Neuron (in vitro differentiated cells): ENCODE results near the gene KLHL22.
"Not testable (repeated sequence)": the region's sequence is repeated elsewhere in the genome, so short reads cannot be mapped to it uniquely, and the experiment has no call there.

Experiments
- H2AFZ ChIP-seq: one replicate; pipeline ENCODE4 v1.6.1; 2013; ENCODE audit warnings: low read depth, mild to moderate bottlenecking, inconsistent platforms, low read length, moderate library complexity
- H3K27me3 ChIP-seq: one replicate; pipeline ENCODE4 v1.6.1; 2013; ENCODE audit warnings: low read length; ENCODE audit not compliant: insufficient read depth
- H3K36me3 ChIP-seq: one replicate; pipeline ENCODE4 v1.6.1; 2013; ENCODE audit warnings: low read length; ENCODE audit not compliant: insufficient read depth
- H3K4me1 ChIP-seq: one replicate; pipeline ENCODE4 v1.6.1; 2013; ENCODE audit warnings: low read length; ENCODE audit not compliant: insufficient read depth
- H3K4me3 ChIP-seq: 2 replicates; pipeline ENCODE4 v1.5.1; 2013; ENCODE audit warnings: mild to moderate bottlenecking, low read length, moderate library complexity
- H3K9me3 ChIP-seq: one replicate; pipeline ENCODE4 v1.6.1; 2013; ENCODE audit warnings: low read length

The KLHL22 gene

DNA sequence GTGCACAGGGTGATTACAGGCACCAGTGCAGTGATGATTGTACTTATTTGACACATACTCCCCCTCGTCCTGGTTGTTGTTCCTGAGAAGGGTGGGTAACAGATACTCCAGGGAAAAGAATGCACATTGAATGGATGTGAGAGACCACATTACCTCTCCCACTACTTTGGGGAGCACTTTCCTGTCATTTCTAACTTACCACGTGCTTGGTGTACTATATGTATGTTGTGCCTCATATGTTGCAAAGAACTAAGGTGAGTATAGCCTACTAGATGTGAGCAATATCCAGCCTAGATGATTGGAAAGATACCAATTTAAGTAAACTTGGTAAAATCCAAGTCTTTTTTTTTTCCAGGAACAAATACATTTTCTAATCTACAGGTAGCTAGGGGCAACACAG lies 43.7 kb downstream of the KLHL22 start:
- no peak overlapping the region for H3K4me3 ChIP-seq
- H3K36me3 ChIP-seq, result peaks cover 32% of the 10 kb centered on the region
- no peaks in the 10 kb centered on the region for H3K9me3 ChIP-seq
- no peaks in the 10 kb centered on the region for H3K27me3 ChIP-seq
- no peaks in the 10 kb centered on the region for H3K4me1 ChIP-seq
- H2AFZ ChIP-seq, result no peak overlapping the region

DNA sequence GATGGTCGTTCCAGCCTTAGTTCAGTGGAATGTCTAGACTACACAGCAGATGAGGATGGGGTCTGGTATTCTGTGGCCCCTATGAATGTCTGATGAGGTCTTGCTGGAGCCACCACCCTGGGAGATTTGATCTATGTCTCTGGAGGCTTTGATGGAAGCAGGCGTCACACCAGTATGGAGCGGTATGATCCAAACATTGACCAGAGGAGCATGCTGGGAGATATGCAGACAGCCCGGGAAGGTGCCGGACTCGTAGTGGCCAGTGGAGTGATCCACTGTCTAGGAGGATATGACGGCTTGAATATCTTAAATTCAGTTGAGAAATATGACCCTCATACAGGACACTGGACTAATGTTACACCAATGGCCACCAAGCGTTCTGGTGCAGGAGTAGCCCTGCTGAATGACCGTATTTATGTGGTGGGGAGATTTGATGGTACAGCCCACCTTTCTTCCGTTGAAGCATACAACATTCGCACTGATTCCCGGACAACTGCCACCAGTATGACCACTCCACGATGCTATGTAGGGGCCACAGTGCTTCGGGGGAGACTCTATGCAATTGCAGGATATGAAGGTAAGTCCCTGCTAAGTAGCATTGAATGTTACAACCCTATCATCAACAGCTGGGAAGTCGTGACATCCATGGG lies 44.3 kb downstream of the KLHL22 start:
- peaks cover 37% of the 10 kb centered on the region for H3K36me3 ChIP-seq
- not testable (repeated sequence) for H3K4me3 ChIP-seq, H2AFZ ChIP-seq, H3K27me3 ChIP-seq, H3K4me1 ChIP-seq, H3K9me3 ChIP-seq

DNA sequence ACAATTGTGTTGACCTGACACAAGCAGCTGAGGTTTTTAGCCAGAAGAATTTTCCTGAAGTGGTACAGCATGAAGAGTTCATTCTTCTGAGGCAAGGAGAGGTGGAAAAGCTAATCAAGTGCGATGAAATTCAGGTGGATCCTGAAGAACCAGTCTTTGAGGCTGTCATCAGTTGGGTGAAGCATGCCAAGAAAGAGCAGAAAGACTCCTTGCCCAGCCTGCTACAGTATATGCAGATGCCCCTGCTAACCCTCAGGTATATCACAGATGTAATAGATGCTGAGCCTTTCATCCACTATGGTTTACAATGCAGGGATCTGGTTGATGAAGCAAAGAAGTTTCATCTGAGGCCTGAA lies 45.1 kb downstream of the KLHL22 start:
- Histone ChIP-seq H3K27me3 (no peaks in the 10 kb centered on the region), H2AFZ (no peak overlapping the region), H3K36me3 (peaks cover 36% of the 10 kb centered on the region), H3K9me3 (no peaks in the 10 kb centered on the region), H3K4me1 (no peaks in the 10 kb centered on the region), H3K4me3 (no peak overlapping the region)

DNA sequence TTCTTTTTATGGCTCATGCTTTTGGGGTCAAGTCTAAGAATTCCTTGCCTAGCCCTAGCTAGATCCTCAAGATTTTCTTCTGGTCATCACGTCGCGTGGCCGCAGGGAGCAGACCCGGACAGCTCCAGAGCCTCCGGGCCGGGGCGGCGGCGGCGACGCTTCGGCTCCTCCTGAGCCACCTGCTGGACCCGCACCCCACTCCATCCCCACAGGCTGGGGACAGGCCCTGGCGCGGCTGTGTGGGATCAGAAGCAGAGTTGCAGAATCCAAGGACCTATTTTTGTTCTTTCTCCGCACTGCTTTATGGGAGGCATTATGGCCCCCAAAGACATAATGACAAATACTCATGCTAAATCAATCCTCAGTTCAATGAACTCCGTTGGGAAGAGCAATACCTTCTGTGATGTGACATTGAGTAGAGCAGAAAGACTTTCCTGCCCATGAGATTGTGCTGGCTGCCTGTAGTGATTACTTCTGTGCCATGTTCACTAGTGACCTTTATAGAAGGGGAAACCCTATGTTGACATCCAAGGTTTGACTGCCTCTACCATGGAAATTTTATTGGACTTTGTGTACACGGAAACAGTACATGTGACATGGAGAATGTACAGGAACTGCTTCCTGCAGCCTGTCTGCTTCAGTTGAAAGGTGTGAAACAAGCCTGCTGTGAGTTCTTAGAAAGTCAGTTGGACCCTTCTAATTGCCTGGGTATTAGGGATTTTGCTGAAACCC lies 45.6 kb downstream of the KLHL22 start:
- peaks cover 31% of the 10 kb centered on the region for H3K36me3 ChIP-seq
- no peak overlapping the region for H2AFZ ChIP-seq
- H3K27me3 ChIP-seq, result no peaks in the 10 kb centered on the region
- H3K9me3 ChIP-seq, result no peaks in the 10 kb centered on the region
- no peak overlapping the region for H3K4me3 ChIP-seq
- H3K4me1 ChIP-seq, result no peaks in the 10 kb centered on the region

DNA sequence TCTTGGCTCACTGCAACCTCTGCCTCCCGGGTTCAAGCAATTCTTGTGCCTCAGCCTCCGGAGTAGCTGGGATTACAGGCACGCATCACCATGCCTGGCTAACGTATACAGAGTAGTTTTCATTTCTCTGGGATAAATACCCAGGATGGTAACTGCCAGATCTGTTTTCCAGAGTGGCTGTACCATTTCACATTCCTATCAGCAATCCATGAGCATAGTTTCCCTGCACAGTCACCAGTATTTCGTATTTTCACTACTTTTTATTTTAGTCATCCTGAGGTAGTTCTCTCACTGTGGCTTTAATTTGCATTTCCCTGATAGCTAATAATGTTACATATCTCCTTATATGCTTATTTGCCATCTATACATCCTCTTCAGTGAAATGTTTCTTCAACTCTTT lies 47.0 kb downstream of the KLHL22 start:
- H3K4me1 ChIP-seq, result no peaks in the 10 kb centered on the region
- H3K4me3 ChIP-seq, result no peak overlapping the region
- H3K9me3 ChIP-seq, result no peaks in the 10 kb centered on the region
- no peaks in the 10 kb centered on the region for H3K27me3 ChIP-seq
- H2AFZ ChIP-seq, result no peak overlapping the region
- peaks cover 36% of the 10 kb centered on the region for H3K36me3 ChIP-seq

DNA sequence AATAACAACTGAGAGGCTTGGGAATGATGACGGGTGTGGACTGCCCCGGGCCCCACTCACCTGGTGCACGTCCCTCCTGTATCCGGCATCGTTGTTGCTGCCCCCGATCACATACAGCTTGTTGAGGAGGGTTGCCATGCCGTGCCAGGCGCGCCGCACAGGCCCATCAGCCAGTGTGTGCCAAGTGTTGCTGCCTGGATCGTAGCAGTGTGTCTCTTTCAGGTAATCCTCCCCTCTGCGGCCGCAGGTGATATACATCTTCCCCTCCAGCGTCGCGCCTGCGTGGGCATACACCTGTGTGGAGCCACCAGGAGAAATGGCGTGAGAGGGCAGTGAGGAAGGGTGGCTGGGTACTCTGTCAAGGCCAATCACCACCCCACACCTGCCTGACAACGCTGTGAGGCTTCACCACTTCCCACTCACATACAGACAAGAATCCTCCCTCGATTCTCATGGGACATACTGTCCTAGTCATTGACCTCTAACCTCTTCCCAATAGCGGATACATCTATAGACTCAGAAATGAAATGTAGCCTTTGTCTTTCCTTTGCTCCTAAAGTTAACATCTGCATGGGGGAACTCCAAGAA lies 49.1 kb downstream of the KLHL22 start:
- Histone ChIP-seq H3K4me3 (no peak overlapping the region), H2AFZ (no peak overlapping the region), H3K27me3 (no peaks in the 10 kb centered on the region), H3K4me1 (no peaks in the 10 kb centered on the region), H3K36me3 (peaks cover 37% of the 10 kb centered on the region), H3K9me3 (no peaks in the 10 kb centered on the region)

DNA sequence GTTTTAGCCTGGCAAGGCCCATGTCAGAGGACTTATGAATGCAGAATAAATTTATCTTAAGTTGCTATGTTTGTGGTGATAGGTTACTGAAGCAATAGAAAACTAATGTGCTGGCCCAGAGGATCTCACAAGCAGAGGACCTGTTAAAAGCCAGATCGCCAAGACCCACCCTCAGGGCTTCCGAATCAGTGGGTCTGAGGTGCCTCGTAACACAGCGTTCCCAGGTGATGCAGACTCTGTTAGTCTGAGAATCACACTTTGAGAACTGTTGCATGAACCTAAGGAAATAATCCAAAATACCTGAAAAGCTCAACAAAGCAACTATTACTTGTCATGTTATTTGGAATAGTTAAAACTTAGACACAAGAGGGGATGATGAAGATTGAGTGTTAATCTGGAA lies 51.3 kb downstream of the KLHL22 start:
- Histone ChIP-seq H3K9me3 (no peaks in the 10 kb centered on the region), H3K4me1 (no peaks in the 10 kb centered on the region), H3K36me3 (peaks cover 36% of the 10 kb centered on the region), H3K27me3 (no peaks in the 10 kb centered on the region), H3K4me3 (no peak overlapping the region), H2AFZ (no peak overlapping the region)

DNA sequence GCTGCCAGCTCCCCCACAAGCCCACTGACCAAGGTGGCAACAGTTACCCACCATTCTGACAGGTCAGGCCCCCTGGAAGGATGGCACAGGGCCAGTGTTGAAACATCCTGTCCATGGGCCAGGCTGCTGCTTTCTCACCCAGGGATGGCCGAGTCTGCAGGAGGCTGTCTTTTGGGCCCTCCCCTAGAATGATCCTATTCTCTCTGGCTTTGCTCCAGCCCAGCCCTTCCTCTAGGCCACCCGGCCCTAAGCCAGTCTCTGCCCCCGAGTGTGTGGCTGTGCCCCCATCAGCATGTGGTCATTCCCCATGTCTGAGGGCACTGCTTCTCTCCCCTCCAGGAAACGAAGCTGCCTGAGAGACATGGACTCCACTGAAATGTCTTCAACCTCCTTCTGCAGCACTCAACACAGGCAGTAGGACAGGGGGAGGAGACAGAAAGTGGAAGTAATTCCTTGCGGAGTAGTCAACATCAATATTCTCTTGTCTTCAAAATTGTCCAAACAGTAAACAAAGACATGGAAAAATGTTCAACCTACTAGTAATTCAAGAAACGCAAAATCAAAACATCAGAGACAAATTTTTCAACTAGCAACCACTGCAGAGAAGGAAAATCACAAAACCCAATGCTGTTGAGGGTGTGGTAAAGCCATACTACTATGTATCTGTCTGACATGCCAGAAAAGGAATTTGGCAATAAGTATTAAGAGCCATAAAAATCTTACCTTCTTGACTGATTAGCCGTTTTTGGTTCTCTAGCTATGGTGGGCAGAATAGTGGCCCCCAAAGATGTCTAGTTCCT lies 52.9 kb downstream of the KLHL22 start:
- no peak overlapping the region for H2AFZ ChIP-seq
- H3K4me3 ChIP-seq, result no peak overlapping the region
- H3K4me1 ChIP-seq, result peaks cover 7% of the 10 kb centered on the region
- no peaks in the 10 kb centered on the region for H3K27me3 ChIP-seq
- H3K36me3 ChIP-seq, result peaks cover 36% of the 10 kb centered on the region
- no peaks in the 10 kb centered on the region for H3K9me3 ChIP-seq

DNA sequence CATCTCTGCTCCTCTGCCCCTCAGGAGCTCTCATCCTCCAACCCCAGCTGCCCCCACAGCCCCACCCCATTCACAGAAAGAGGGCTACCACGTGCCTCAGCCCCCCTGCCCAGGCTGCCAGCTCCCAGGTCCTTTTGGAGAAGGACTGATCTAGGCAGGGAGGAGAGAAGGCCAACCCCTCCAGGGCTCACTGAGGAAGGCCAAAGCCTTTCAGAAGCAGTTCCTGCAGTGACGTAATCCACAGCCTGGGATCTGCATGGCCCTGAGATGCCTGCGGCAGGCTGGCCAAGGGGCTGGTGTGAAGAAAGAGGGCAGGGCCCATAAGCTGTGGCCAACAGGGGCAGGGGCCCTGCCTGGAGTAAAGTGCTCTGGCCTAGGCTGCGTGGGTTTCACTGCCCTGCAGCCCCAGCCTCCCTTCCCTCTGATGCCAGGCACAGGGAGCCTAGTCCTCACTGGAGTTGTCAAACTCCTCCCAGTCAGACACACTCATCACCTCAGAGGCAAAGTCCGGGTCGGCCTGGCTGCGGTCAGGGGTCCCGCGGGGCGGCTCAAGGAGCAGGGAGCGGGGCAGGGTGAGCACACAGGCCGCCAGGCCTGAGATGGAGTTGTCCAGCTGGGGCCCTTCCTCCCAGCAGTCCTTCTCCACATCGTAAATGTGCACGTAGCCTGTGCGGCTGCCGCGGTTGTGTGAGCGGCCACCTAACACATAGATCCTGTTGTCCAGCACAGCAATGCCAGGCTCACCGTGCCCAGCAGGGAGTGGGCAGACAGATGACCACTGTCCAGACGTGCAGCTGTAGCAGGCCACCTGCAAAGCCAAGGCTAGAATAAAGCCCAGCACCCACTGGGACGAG lies 53.7 kb downstream of the KLHL22 start:
- Histone ChIP-seq H3K36me3 (peaks cover 36% of the 10 kb centered on the region), H2AFZ (no peak overlapping the region), H3K9me3 (no peaks in the 10 kb centered on the region), H3K4me3 (no peak overlapping the region), H3K27me3 (no peaks in the 10 kb centered on the region), H3K4me1 (peaks cover 7% of the 10 kb centered on the region)

DNA sequence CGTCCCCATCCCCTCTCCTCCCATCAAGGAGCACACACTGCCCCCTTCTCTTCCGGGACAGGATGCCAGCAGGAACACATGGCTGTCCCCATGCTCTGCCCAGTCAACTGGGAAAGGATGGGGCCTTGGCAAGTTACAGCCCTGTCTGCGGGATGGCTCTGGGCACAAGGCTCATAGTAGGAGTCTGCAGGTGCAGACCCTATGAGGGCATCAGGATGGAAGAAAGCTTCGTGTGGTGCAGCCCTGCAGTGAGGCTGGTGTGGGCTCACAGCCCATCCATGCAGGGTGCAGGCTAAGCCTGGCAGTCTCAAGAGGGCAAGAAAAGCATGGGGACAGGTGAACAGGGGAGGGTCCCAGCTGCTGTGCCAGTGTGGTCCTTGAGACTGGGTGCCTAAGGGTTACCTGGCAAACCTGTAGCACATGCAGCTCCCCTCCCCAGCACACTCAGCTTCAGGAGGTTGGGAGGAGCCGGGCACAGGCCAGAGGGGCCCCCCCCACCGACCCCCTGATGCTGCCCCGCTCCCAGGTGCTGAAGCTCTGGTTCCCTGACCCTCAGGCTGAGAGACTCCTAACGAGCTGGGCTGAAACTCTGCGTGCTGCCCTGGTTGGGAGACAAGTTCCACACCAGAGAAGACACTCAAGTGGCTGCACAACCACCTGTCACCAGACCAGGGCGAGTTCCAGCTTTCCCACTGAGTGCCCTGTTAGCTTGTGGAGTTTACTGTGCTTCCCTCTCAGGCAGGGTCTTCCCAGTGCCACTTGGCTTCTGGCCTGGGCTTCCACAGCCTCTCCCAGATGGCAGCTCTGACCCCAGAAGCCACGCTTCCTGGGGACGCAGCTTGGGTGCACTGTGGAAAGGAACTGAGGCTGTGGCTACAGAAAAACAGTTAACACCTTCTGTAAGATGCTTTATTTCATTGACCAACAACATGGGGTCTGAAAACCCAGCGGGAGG lies 54.7 kb downstream of the KLHL22 start:
- no peaks in the 10 kb centered on the region for H3K27me3 ChIP-seq
- peaks cover 28% of the 10 kb centered on the region for H3K36me3 ChIP-seq
- no peaks in the 10 kb centered on the region for H3K9me3 ChIP-seq
- no peak overlapping the region for H2AFZ ChIP-seq
- no peak overlapping the region for H3K4me3 ChIP-seq
- H3K4me1 ChIP-seq, result peaks cover 10% of the 10 kb centered on the region

DNA sequence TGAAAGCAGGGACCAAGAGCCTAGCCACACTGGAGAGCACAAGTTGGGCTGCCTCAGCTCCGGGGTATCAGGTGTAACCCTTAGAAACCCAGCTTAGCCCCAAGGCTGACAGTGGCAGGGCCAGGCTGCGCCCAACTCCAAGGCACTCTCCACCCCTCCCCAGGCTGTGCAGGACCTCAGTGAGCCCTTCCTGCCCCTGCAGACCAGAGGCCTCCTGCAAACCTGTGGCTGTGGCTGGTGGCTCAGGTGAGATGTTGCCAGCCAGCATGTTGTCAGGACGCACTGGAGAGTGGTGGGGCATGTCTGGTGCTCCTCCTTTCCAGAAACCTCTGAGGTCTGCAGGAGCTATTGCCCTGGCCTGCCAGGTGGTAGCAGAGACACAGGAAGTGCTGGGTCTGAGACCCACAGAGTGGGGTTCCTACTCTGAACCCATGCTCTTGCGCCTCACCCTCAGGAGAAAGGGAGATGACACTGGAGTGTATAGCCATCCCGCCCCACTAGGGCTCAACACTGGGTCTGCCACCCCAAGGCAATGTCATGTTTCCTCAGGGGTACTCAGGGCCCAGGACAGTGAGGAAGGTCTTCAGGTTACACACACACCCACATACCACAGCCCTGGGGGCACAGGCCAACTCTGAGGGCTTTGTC lies 55.5 kb downstream of the KLHL22 start:
- Histone ChIP-seq H2AFZ (no peak overlapping the region), H3K4me3 (no peak overlapping the region), H3K9me3 (no peaks in the 10 kb centered on the region), H3K27me3 (no peaks in the 10 kb centered on the region), H3K4me1 (peaks cover 17% of the 10 kb centered on the region), H3K36me3 (peaks cover 27% of the 10 kb centered on the region)
